GM12878 (cell line): ENCODE data around the gene WWOX. TPM values are rescaled to one million over a fixed set of nuclear protein-coding genes. Genes with fewer than 3 reads are reported as not detected.

ENCODE experiments used
- ATAC-seq: fragments of 200-7000 bp; cut with Tn5 transposase; 3 replicates; pipeline ENCODE4 v1.9.1; 2020; ENCODE audit warnings: mild to moderate bottlenecking, moderate library complexity
- BruUV-seq: library from RNA; stranded (reverse); fragments of 400-500 nt; replicated peaks from 2 replicates; lab custom pipeline; 2021; lab: Mats Ljungman, UMichigan
- CTCF ChIA-PET: fragments of 300-600 bp; sonication (Branson Sonifier 250); formaldehyde crosslinking; extraction: SDS; loops from one replicate; lab custom pipeline; 2021; ENCODE audit warnings: inconsistent platforms; lab: Yijun Ruan, JAX
- POLR2A ChIA-PET: fragments of 350-600 bp; formaldehyde crosslinking; extraction: SDS; loops from one replicate; lab custom pipeline; 2021; ENCODE audit warnings: inconsistent platforms; lab: Charles Lee
- RAD21 ChIA-PET: fragments of 300-600 bp; sonication (Branson Sonifier 250); formaldehyde crosslinking; loops from one replicate; lab custom pipeline; 2023; ENCODE audit warnings: antibody characterized with exemption; ENCODE audit not compliant: unreplicated experiment; lab: Charles Lee
- SMC1A ChIA-PET: fragments of 300-600 bp; sonication (Branson Sonifier 250); formaldehyde crosslinking; loops from one replicate; lab custom pipeline; 2023; ENCODE audit not compliant: unreplicated experiment, uncharacterized antibody; lab: Charles Lee
- DNase-seq: peaks from one replicate; pipeline ENCODE4 v3.0.0-alpha.2; 2011; ENCODE audit warnings: low read depth, low spot score
- FAIRE-seq: peaks from 3 replicates; lab custom pipeline; 2011; peaks lifted over from hg19 to GRCh38; lab: Jason Lieb, UNC
- H2AFZ ChIP-seq: 2 replicates; pipeline ENCODE4 v1.6.0; 2011; ENCODE audit warnings: low read depth, low read length, control low read depth; ENCODE audit not compliant: control insufficient read depth
- H3K27ac ChIP-seq: 2 replicates; pipeline ENCODE4 v1.5.1; 2011; ENCODE audit warnings: control low read depth; ENCODE audit not compliant: control insufficient read depth, insufficient read depth
- H3K27me3 ChIP-seq, 2 experiments: replicated peaks in 1 of 2; 2 replicates each; pipeline versions ENCODE4 v1.6.0 to v1.6.1; 2011; ENCODE audit warnings: low read length in 1 of 2; ENCODE audit not compliant: control insufficient read depth in 2 of 2, insufficient read depth in 2 of 2
- H3K36me3 ChIP-seq, 2 experiments: 2 replicates each; pipeline ENCODE4 v1.5.1; 2011; ENCODE audit warnings: low read length in 1 of 2; ENCODE audit not compliant: control insufficient read depth in 2 of 2, insufficient read depth in 2 of 2
- H3K4me1 ChIP-seq: 2 replicates; pipeline ENCODE4 v1.6.1; 2011; ENCODE audit warnings: mild to moderate bottlenecking, low read length, moderate library complexity, mixed read lengths; ENCODE audit not compliant: control insufficient read depth, insufficient read depth
- H3K4me2 ChIP-seq: 2 replicates; pipeline ENCODE4 v1.6.0; 2011; ENCODE audit warnings: control low read depth; ENCODE audit not compliant: control insufficient read depth, insufficient read depth
- H3K4me3 ChIP-seq: fragments of 200-600 bp; sonication (generic); 2 replicates; pipeline ENCODE4 v1.5.1; 2016
- H3K79me2 ChIP-seq: 2 replicates; pipeline ENCODE4 v1.6.0; 2011; ENCODE audit warnings: low read length; ENCODE audit not compliant: control insufficient read depth, insufficient read depth
- H3K9ac ChIP-seq: 2 replicates; pipeline ENCODE4 v1.8.0; 2011; ENCODE audit warnings: low read length, control low read depth, mixed read lengths; ENCODE audit not compliant: control insufficient read depth, insufficient read depth
- H3K9me3 ChIP-seq: replicated peaks from 3 replicates; pipeline ENCODE4 v1.5.1; 2011; ENCODE audit warnings: mild to moderate bottlenecking, low read length; ENCODE audit not compliant: control insufficient read depth, insufficient read depth
- H4K20me1 ChIP-seq: 2 replicates; pipeline ENCODE4 v1.6.0; 2011; ENCODE audit not compliant: control insufficient read depth, insufficient read depth
- BRCA1 ChIP-seq: IDR thresholded peaks from 2 replicates; pipeline ENCODE4 v1.6.1; 2011; ENCODE audit warnings: low read depth, low read length, improper control_type of control experiment
- CBX3 ChIP-seq: fragments of 200-600 bp; sonication (generic); IDR thresholded peaks from 2 replicates; pipeline ENCODE4 v1.6.1; 2016; ENCODE audit warnings: low read depth, borderline replicate concordance
- CBX5 ChIP-seq: sonication (generic); IDR thresholded peaks from 2 replicates; pipeline ENCODE4 v1.6.1; 2016; ENCODE audit warnings: low read depth, moderate library complexity, mild to moderate bottlenecking, inconsistent platforms
- IRF3 ChIP-seq: fragments of 450-650 bp; IDR thresholded peaks from 2 replicates; pipeline ENCODE4 v1.6.1; 2014; ENCODE audit warnings: mild to moderate bottlenecking
- IRF5 ChIP-seq: fragments of 450-650 bp; IDR thresholded peaks from 2 replicates; pipeline ENCODE4 v1.6.1; 2017; ENCODE audit warnings: borderline replicate concordance
- LARP7 ChIP-seq: fragments of 450-650 bp; IDR thresholded peaks from 2 replicates; pipeline ENCODE4 v1.6.1; 2017; ENCODE audit warnings: mild to moderate bottlenecking
- PAX8 ChIP-seq: fragments of 450-650 bp; IDR thresholded peaks from 2 replicates; pipeline ENCODE4 v1.6.1; 2017; ENCODE audit warnings: mild to moderate bottlenecking, moderate library complexity
- PBX3 ChIP-seq: IDR thresholded peaks from 2 replicates; pipeline ENCODE4 v1.6.1; 2011; ENCODE audit warnings: mild to moderate bottlenecking, low read depth, low read length, moderate library complexity; ENCODE audit not compliant: insufficient replicate concordance
- STAT1 ChIP-seq: fragments of 450-650 bp; conservative IDR thresholded peaks from 2 replicates; pipeline ENCODE4 v1.6.1; 2014; ENCODE audit warnings: antibody characterized with exemption, mild to moderate bottlenecking
- SUPT20H ChIP-seq: IDR thresholded peaks from 2 replicates; pipeline ENCODE4 v1.6.1; 2011; ENCODE audit warnings: low read depth, mild to moderate bottlenecking, low read length, moderate library complexity, borderline replicate concordance; ENCODE audit not compliant: control insufficient read depth
- TBL1XR1 ChIP-seq: IDR thresholded peaks from 2 replicates; pipeline ENCODE4 v1.6.1; 2012; ENCODE audit warnings: low read depth, low read length, improper control_type of control experiment
- ZBTB33 ChIP-seq: fragments of 450-650 bp; IDR thresholded peaks from 2 replicates; pipeline ENCODE4 v1.6.1; 2017; ENCODE audit warnings: mild to moderate bottlenecking
- ZNF384 ChIP-seq: IDR thresholded peaks from 2 replicates; pipeline ENCODE4 v1.6.1; 2012; ENCODE audit warnings: low read depth, mild to moderate bottlenecking, low read length, improper control_type of control experiment, borderline replicate concordance
- WGBS: methylation state at CpG from one replicate; pipeline ENCODE4 v1.1.6; 2016; ENCODE audit warnings: low lambda C conversion rate; ENCODE audit not compliant: insufficient replicate concordance, insufficient coverage; ENCODE audit errors: missing lambda C conversion rate; 5-methylcytosine and 5-hydroxymethylcytosine counted together
- in situ Hi-C: fragments of 300-500 bp; cut with MboI; formaldehyde crosslinking; loops from 9 replicates; pipeline ENCODE4 v1.14.3; 2018; ENCODE audit warnings: mixed read lengths
- intact Hi-C: fragments of 100-400 bp; cut with micrococcal nuclease; formaldehyde crosslinking; loops from one replicate; pipeline ENCODE4 v1.14.2; 2022; ENCODE audit not compliant: unreplicated experiment
- polyA plus RNA-seq, 11 experiments: library from polyadenylated mRNA; depleted of rRNA in 4 of 11; unstranded in 6 of 11; stranded (reverse) in 5 of 11; fragments of >200 nt; fragmentation: Nextera tagmentation in 4 of 11; fragmentation: Illumina TruSeq in 1 of 11; extraction: Ambion mirVana in 4 of 11; extraction: Trizol in 1 of 11; gene quantifications; 1 replicate in 1 of 11; 2 replicates in 10 of 11; pipeline versions ENCODE4 v1.2.1 to v1.2.3, GENCODE V29; 2011 to 2016; ENCODE audit warnings: inconsistent platforms in 2 of 11, missing spikeins in 2 of 11, low read depth in 1 of 11
- total RNA-seq, 4 experiments: library from RNA; depleted of rRNA in 3 of 4; stranded (reverse); fragments of >200 nt in 3 of 4; fragmentation: Illumina TruSeq in 1 of 4; extraction: Trizol in 1 of 4; gene quantifications; 2 replicates each; pipeline versions ENCODE4 v1.2.1 to v1.2.3, GENCODE V29; 2013 to 2021

The WWOX gene
- total and polyA plus RNA-seq, 10 of the 15 experiments (the other 5 are each of a cell fraction or from before 2014, with no cell fraction given) = 2.8 to 24.4 (median 17.8) TPM

GRCh38 chr16:78862022-78862421, 762.6 kb downstream of the WWOX start:
- Histone ChIP-seq H3K9ac (no peak overlapping the region), H3K4me1 (no peaks in the 10 kb centered on the region), H3K79me2 (no peaks in the 10 kb centered on the region), H2AFZ (no peak overlapping the region), H3K27ac (no peak overlapping the region), H3K9me3 (no peaks in the 10 kb centered on the region), H3K27me3 (no peaks in the 10 kb centered on the region), H4K20me1 (no peaks in the 10 kb centered on the region), H3K4me2 (no peak overlapping the region), H3K4me3 (no peak overlapping the region), H3K36me3 (no peaks in the 10 kb centered on the region)
- BruUV-seq = no TSS peak
- FAIRE-seq = no peak
- POLR2A ChIA-PET = no interaction called here
- TF ChIP-seq SUPT20H (no peak), IRF5 (no peak), STAT1 (no peak)
- CTCF ChIA-PET = no interaction called here
- WGBS = 23% methylated on average over 2 of the region's 2 CpGs
- RAD21 ChIA-PET = no interaction called here
- in situ Hi-C loops (no loop called here), intact Hi-C loops (no loop called here)
- ATAC-seq = no peak
- no peak for DNase-seq
- SMC1A ChIA-PET = no interaction called here

GRCh38 chr16:78866521-78866920, 767.1 kb downstream of the WWOX start:
- DNase-seq (no peak), FAIRE-seq (no peak), ATAC-seq (no peak)
- ChIA-PET SMC1A (no interaction called here), POLR2A (no interaction called here), RAD21 (no interaction called here), CTCF (interaction anchor here (1.1 kb wide), 1 partner anchor 16 kb away, joined by 3 read pairs; no protein-coding TSS in a partner anchor)
- Histone ChIP-seq H3K4me3 (no peak overlapping the region), H4K20me1 (no peaks in the 10 kb centered on the region), H3K4me1 (no peaks in the 10 kb centered on the region), H3K79me2 (no peaks in the 10 kb centered on the region), H2AFZ (no peak overlapping the region), H3K27ac (no peak overlapping the region), H3K9ac (no peak overlapping the region), H3K36me3 (no peaks in the 10 kb centered on the region), H3K27me3 (no peaks in the 10 kb centered on the region), H3K4me2 (no peak overlapping the region), H3K9me3 (no peaks in the 10 kb centered on the region)
- intact Hi-C loops = no loop called here
- in situ Hi-C loops = no loop called here
- WGBS = 16% methylated on average over 6 of the region's 6 CpGs
- no TSS peak for BruUV-seq
- TF ChIP-seq TBL1XR1 = no peak
- no peak for TF ChIP-seq IRF3
- TF ChIP-seq PAX8 = no peak
- TF ChIP-seq CBX3 = no peak
- TF ChIP-seq PBX3 = no peak
- no peak for TF ChIP-seq BRCA1
- TF ChIP-seq CBX5 = no peak
- TF ChIP-seq LARP7 = no peak
- TF ChIP-seq ZNF384 = no peak
- no peak for TF ChIP-seq ZBTB33
